Endothelial cell of umbilical vein (primary cell): ENCODE measurements around the gene SYT14. TPM values are rescaled to one million over a fixed set of nuclear protein-coding genes. Genes with fewer than 3 reads are reported as not detected.

Experiments
- BruUV-seq: library from RNA; stranded (reverse); fragments of 400-500 nt; replicated peaks from 2 replicates; lab custom pipeline; 2021; lab: Mats Ljungman, UMichigan
- CTCF ChIA-PET: fragments of 300-600, 350-600 bp; sonication (Branson Sonifier 250); formaldehyde crosslinking; loops from one replicate; lab custom pipeline; 2021; ENCODE audit warnings: antibody characterized with exemption, inconsistent platforms; lab: Charles Lee
- POLR2A ChIA-PET: fragments of 300-600, 350-600 bp; sonication (Branson Sonifier 250); formaldehyde crosslinking; loops from one replicate; lab custom pipeline; 2021; ENCODE audit warnings: antibody characterized with exemption, inconsistent platforms; lab: Charles Lee
- DNase-seq: peaks from one replicate; pipeline ENCODE4 v3.0.0-alpha.2; 2011; ENCODE audit warnings: low read depth, low spot score
- FAIRE-seq: peaks from 2 replicates; lab custom pipeline; 2011; peaks lifted over from hg19 to GRCh38; lab: Jason Lieb, UNC
- H2AFZ ChIP-seq: 2 replicates; pipeline ENCODE4 v1.6.0; 2012; ENCODE audit warnings: low read depth, low read length, control low read depth, inconsistent platforms
- H3K27ac ChIP-seq: 2 replicates; pipeline ENCODE4 v1.5.1; 2011; ENCODE audit warnings: low read depth, mild to moderate bottlenecking, control low read depth, low read length, moderate library complexity; ENCODE audit not compliant: insufficient read depth
- H3K27me3 ChIP-seq, 2 experiments: 2 replicates each; pipeline versions ENCODE4 v1.6.0 to v1.6.1; 2011; ENCODE audit warnings: low read length in 2 of 2, mixed read lengths in 1 of 2; ENCODE audit not compliant: control insufficient read depth in 2 of 2, insufficient read depth in 2 of 2
- H3K36me3 ChIP-seq, 2 experiments: 2 replicates in 1 of 2; 3 replicates in 1 of 2; pipeline ENCODE4 v1.5.1; 2011; ENCODE audit warnings: low read length in 2 of 2, mild to moderate bottlenecking in 1 of 2, moderate library complexity in 1 of 2; ENCODE audit not compliant: control insufficient read depth in 2 of 2, insufficient read depth in 2 of 2; ENCODE audit errors: extremely low read depth in 1 of 2
- H3K4me1 ChIP-seq: 3 replicates; pipeline ENCODE4 v1.5.1; 2011; ENCODE audit warnings: mild to moderate bottlenecking, low read length; ENCODE audit not compliant: control insufficient read depth, insufficient read depth; ENCODE audit errors: extremely low read depth
- H3K4me2 ChIP-seq: 2 replicates; pipeline ENCODE4 v1.6.1; 2011; ENCODE audit warnings: low read length, control low read depth, mixed read lengths; ENCODE audit not compliant: insufficient read depth
- H3K4me3 ChIP-seq, 3 experiments: fragments of 200-600 bp in 1 of 3; sonication (generic), shearing (Covaris generic) in 1 of 3; replicated peaks in 1 of 3; 2 replicates each; pipeline ENCODE4 v1.5.1; 2011 to 2016; ENCODE audit warnings: control low read depth in 3 of 3, low read length in 3 of 3, mild to moderate bottlenecking in 2 of 3, inconsistent platforms in 1 of 3, low read depth in 1 of 3, moderate library complexity in 1 of 3; ENCODE audit not compliant: insufficient read depth in 1 of 3
- H3K79me2 ChIP-seq: 2 replicates; pipeline ENCODE4 v1.6.0; 2012; ENCODE audit warnings: low read length, inconsistent platforms; ENCODE audit not compliant: control insufficient read depth, insufficient read depth
- H3K9ac ChIP-seq: replicated peaks from 2 replicates; pipeline ENCODE3; 2011; ENCODE audit warnings: low read length, control low read depth; ENCODE audit not compliant: insufficient read depth; ENCODE audit errors: extremely low read depth
- H3K9me1 ChIP-seq: replicated peaks from 3 replicates; pipeline ENCODE4 v1.6.0; 2011; ENCODE audit warnings: mild to moderate bottlenecking, low read length; ENCODE audit not compliant: control insufficient read depth, insufficient read depth; ENCODE audit errors: extremely low read depth
- H3K9me3 ChIP-seq: replicated peaks from 2 replicates; pipeline ENCODE4 v1.5.1; 2012; ENCODE audit warnings: low read length, inconsistent platforms; ENCODE audit not compliant: control insufficient read depth, insufficient read depth
- H4K20me1 ChIP-seq: replicated peaks from 2 replicates; pipeline ENCODE3; 2011; ENCODE audit warnings: mild to moderate bottlenecking, low read length; ENCODE audit not compliant: control insufficient read depth, insufficient read depth; ENCODE audit errors: extremely low read depth
- EZH2 ChIP-seq: IDR thresholded peaks from 2 replicates; pipeline ENCODE4 v1.6.1; 2012; ENCODE audit warnings: borderline replicate concordance, low read depth, mild to moderate bottlenecking, moderate library complexity, low read length, inconsistent platforms; ENCODE audit not compliant: severe bottlenecking
- FOS ChIP-seq: IDR thresholded peaks from 2 replicates; pipeline ENCODE4 v1.6.1; 2011; ENCODE audit warnings: mild to moderate bottlenecking, low read length, moderate library complexity, borderline replicate concordance; ENCODE audit not compliant: insufficient read depth
- GATA2 ChIP-seq: IDR thresholded peaks from 2 replicates; pipeline ENCODE4 v1.7.0; 2011; ENCODE audit warnings: low read depth, mild to moderate bottlenecking, moderate library complexity, mixed read lengths, low read length; ENCODE audit not compliant: insufficient read length, insufficient read depth
- JUN ChIP-seq: IDR thresholded peaks from 2 replicates; pipeline ENCODE4 v1.6.1; 2011; ENCODE audit warnings: borderline replicate concordance, low read depth; ENCODE audit not compliant: insufficient read length, insufficient read depth
- MYC ChIP-seq: IDR thresholded peaks from one replicate; pipeline ENCODE4 v1.6.1; 2011; ENCODE audit warnings: mild to moderate bottlenecking, low read depth, low read length
- POLR2A ChIP-seq: IDR thresholded peaks from 2 replicates; pipeline ENCODE4 v1.6.1; 2012; ENCODE audit warnings: low read depth, mild to moderate bottlenecking, control low read depth, low read length
- POLR2AphosphoS5 ChIP-seq: IDR thresholded peaks from 2 replicates; pipeline ENCODE4 v1.6.1; 2012; ENCODE audit warnings: low read depth, mild to moderate bottlenecking, control low read depth, low read length, moderate library complexity; ENCODE audit not compliant: insufficient read depth
- dilution Hi-C: fragments of 300-500 bp; cut with MboI; formaldehyde crosslinking; loops from one replicate; pipeline ENCODE4 v1.15.0; 2019; ENCODE audit warnings: low sequenced_read_pairs; ENCODE audit not compliant: extremely low pct_ligation_motif_present
- intact Hi-C: fragments of 100-400 bp; cut with micrococcal nuclease; formaldehyde crosslinking; loops from one replicate; pipeline ENCODE4 v1.10.0; 2022
- polyA plus RNA-seq, 4 experiments: library from polyadenylated mRNA; depleted of rRNA in 3 of 4; stranded (reverse) in 3 of 4; unstranded in 1 of 4; fragments of >200 nt; gene quantifications; 2 replicates each; pipeline versions ENCODE4 v1.2.1 to v1.2.3, GENCODE V29; 2011 to 2012; ENCODE audit warnings: missing spikeins in 1 of 4
- total RNA-seq: library from RNA; stranded (reverse); gene quantifications from 2 replicates; pipeline ENCODE4 v1.2.3, GENCODE V29; 2021
- TF ChIP-seq, protein P1 (sequence below): IDR thresholded peaks from 2 replicates; pipeline ENCODE4 v1.6.1; 2011; ENCODE audit not compliant: insufficient read depth, insufficient read length
- TF ChIP-seq, protein P2 (sequence below), 2 donors: IDR thresholded peaks; 1 replicate in 1 of 2; 2 replicates in 1 of 2; pipeline ENCODE4 v1.5.1; 2011; ENCODE audit warnings: low read length in 2 of 2, mild to moderate bottlenecking in 2 of 2, moderate library complexity in 2 of 2, control low read depth in 1 of 2, inconsistent platforms in 1 of 2, low read depth in 1 of 2; ENCODE audit not compliant: insufficient read depth in 1 of 2; ENCODE audit errors: extremely low read depth in 1 of 2

Gene SYT14
- total and polyA plus RNA-seq, 2 donors (not counting 3 experiments of a cell fraction or from before 2014, with no cell fraction given): 0.08 to 0.18 TPM

DNA sequence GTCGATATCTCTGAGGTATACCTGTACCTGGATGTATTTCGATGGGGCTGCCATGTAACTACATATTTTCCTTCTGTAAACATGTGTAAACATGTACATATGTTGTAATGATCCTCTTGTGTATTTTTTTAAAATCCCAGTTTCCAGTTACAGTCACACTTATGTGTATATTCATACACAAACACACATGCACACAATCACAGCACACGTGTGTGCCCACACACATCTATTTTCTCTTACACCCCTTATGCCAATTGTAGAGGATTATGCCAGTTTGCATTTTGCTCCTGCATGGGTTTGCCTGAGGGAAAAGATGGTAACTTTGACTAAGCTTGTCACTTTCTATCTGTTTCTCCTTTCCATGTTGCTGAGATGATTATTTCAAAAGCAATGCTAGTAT is 10.1 kb downstream of the SYT14 start:
- Histone ChIP-seq H3K4me2 (no peak overlapping the region), H3K4me3 (no peak overlapping the region), H3K27me3 (peaks cover 2 to 18% of the 10 kb centered on the region in 2 experiments), H3K9me1 (no peaks in the 10 kb centered on the region), H3K36me3 (no peaks in the 10 kb centered on the region), H4K20me1 (no peaks in the 10 kb centered on the region), H3K9ac (no peak overlapping the region), H3K4me1 (no peaks in the 10 kb centered on the region), H2AFZ (no peak overlapping the region), H3K27ac (no peak overlapping the region), H3K79me2 (no peaks in the 10 kb centered on the region), H3K9me3 (no peaks in the 10 kb centered on the region)
- POLR2A ChIA-PET: no interaction called here
- dilution Hi-C loops: no loop called here
- intact Hi-C loops: no loop called here
- FAIRE-seq (no peak), DNase-seq (no peak)
- CTCF ChIA-PET: no interaction called here
- BruUV-seq: no TSS peak
- TF ChIP-seq JUN: no peak
- no peak for TF ChIP-seq GATA2
- no peak for TF ChIP-seq POLR2A
- no peak for TF ChIP-seq FOS
- no peak for TF ChIP-seq POLR2AphosphoS5
- TF ChIP-seq MYC: no peak
- TF ChIP-seq, protein P1, sequence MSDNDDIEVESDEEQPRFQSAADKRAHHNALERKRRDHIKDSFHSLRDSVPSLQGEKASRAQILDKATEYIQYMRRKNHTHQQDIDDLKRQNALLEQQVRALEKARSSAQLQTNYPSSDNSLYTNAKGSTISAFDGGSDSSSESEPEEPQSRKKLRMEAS: no peak
- TF ChIP-seq, protein P2, sequence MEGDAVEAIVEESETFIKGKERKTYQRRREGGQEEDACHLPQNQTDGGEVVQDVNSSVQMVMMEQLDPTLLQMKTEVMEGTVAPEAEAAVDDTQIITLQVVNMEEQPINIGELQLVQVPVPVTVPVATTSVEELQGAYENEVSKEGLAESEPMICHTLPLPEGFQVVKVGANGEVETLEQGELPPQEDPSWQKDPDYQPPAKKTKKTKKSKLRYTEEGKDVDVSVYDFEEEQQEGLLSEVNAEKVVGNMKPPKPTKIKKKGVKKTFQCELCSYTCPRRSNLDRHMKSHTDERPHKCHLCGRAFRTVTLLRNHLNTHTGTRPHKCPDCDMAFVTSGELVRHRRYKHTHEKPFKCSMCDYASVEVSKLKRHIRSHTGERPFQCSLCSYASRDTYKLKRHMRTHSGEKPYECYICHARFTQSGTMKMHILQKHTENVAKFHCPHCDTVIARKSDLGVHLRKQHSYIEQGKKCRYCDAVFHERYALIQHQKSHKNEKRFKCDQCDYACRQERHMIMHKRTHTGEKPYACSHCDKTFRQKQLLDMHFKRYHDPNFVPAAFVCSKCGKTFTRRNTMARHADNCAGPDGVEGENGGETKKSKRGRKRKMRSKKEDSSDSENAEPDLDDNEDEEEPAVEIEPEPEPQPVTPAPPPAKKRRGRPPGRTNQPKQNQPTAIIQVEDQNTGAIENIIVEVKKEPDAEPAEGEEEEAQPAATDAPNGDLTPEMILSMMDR (IDR thresholded peaks at IDR 0.05; ENCODE audit: extremely low read depth in 1 of 2, insufficient read depth in 1 of 2, low read depth in 1 of 2, low read length in 2 of 2): no peak
- TF ChIP-seq EZH2: no peak
